ENCODE data around the gene CHST5. TPM values are rescaled to one million over a fixed set of nuclear protein-coding genes. Genes with fewer than 3 reads are reported as not detected.

Gene CHST5
- total RNA-seq, 1 experiment from 2014 or later, result 0.11 TPM

- Histone ChIP-seq H3K4me1 (no peaks in the 10 kb centered on the region), H3K27me3 (replicated peaks; ENCODE audit: control insufficient read depth, insufficient read depth, low read length) (no peaks in the 10 kb centered on the region), H3K36me3 (ENCODE audit: control insufficient read depth, insufficient read depth, low read length) (no peaks in the 10 kb centered on the region), H3K9me3 (no peaks in the 10 kb centered on the region), H3K4me3 (ENCODE audit: low read depth, low read length) (no peak overlapping the region)
- Mint-ChIP-seq H3K36me3 (ENCODE audit: insufficient read depth, unreplicated experiment) (peaks cover 6% of the 10 kb centered on the region), H3K4me3 (ENCODE audit: unreplicated experiment) (no peak overlapping the region), H3K9me3 (ENCODE audit: unreplicated experiment) (no peaks in the 10 kb centered on the region), H3K27me3 (ENCODE audit: insufficient read depth, unreplicated experiment) (peaks cover 10% of the 10 kb centered on the region), H3K4me1 (ENCODE audit: low read depth, unreplicated experiment) (peaks cover 6% of the 10 kb centered on the region), H3K27ac (ENCODE audit: unreplicated experiment) (no peak overlapping the region)
- TF ChIP-seq CTCF (IDR thresholded peaks at IDR 0.05; ENCODE audit: insufficient read depth in 1 of 2, low read depth in 1 of 2, low read length in 1 of 2, severe bottlenecking in 1 of 2, unreplicated experiment in 1 of 2), result no peak
- intact Hi-C loops (cut with micrococcal nuclease; ENCODE audit: unreplicated experiment), result no loop called here
- DNase-seq, result no peak
- BruUV-seq (replicated peaks), result no TSS peak
- POLR2A ChIA-PET, result interaction anchor here (0.5 kb wide), 1 partner anchor 15 kb away, joined by 3 read pairs; no protein-coding TSS in a partner anchor
- CTCF ChIA-PET, result no interaction called here
Observed at GRCh38 chr16:75558846-75559401, 23.0 kb upstream of the CHST5 start.

- Histone ChIP-seq H3K27me3 (replicated peaks; ENCODE audit: control insufficient read depth, insufficient read depth, low read length) (no peaks in the 10 kb centered on the region), H3K9me3 (no peaks in the 10 kb centered on the region), H3K4me3 (ENCODE audit: low read depth, low read length) (peak overlapping the region; percentile 76), H3K36me3 (ENCODE audit: control insufficient read depth, insufficient read depth, low read length) (no peaks in the 10 kb centered on the region), H3K4me1 (no peaks in the 10 kb centered on the region)
- H3K9me3 Mint-ChIP-seq (ENCODE audit: unreplicated experiment), result no peaks in the 10 kb centered on the region
- peaks cover 6% of the 10 kb centered on the region for H3K36me3 Mint-ChIP-seq (ENCODE audit: insufficient read depth, unreplicated experiment)
- ChIA-PET POLR2A (interaction anchor here (0.8 to 1.2 kb wide), 2 partner anchors 8 to 10 kb away, joined by 3 to 5 read pairs; partner anchors contain the start of gene GABARAPL2), CTCF (interaction anchor here (0.7 to 2.7 kb wide), 3 partner anchors 39 to 123 kb away, joined by 3 to 21 read pairs (median 4); partner anchors contain the start of genes CFDP1 and CHST6)
- H3K4me1 Mint-ChIP-seq (ENCODE audit: low read depth, unreplicated experiment), result peaks cover 6% of the 10 kb centered on the region
- intact Hi-C loops (cut with micrococcal nuclease; ENCODE audit: unreplicated experiment), result loop anchor here (1.0 to 2.0 kb wide), 3 partner anchors 10 to 90 kb away; partner anchors contain the start of genes GABARAPL2, KARS1 and TERF2IP
- BruUV-seq (replicated peaks), result no TSS peak
- DNase-seq, result no peak
- no peak for TF ChIP-seq CTCF (IDR thresholded peaks at IDR 0.05; ENCODE audit: insufficient read depth in 1 of 2, low read depth in 1 of 2, low read length in 1 of 2, severe bottlenecking in 1 of 2, unreplicated experiment in 1 of 2)
- H3K27ac Mint-ChIP-seq (ENCODE audit: unreplicated experiment), result peak overlapping the region; percentile 98
- no peaks in the 10 kb centered on the region for H3K27me3 Mint-ChIP-seq (ENCODE audit: insufficient read depth, unreplicated experiment)
- H3K4me3 Mint-ChIP-seq (ENCODE audit: unreplicated experiment), result peak overlapping the region; percentile 98
Observed at GRCh38 chr16:75556431-75556950, 20.6 kb upstream of the CHST5 start.

- Histone ChIP-seq H3K4me1 (no peaks in the 10 kb centered on the region), H3K36me3 (ENCODE audit: control insufficient read depth, insufficient read depth, low read length) (no peaks in the 10 kb centered on the region), H3K9me3 (no peaks in the 10 kb centered on the region), H3K4me3 (ENCODE audit: low read depth, low read length) (peak within 1 kb of the TSS; percentile 76), H3K27me3 (replicated peaks; ENCODE audit: control insufficient read depth, insufficient read depth, low read length) (no peaks in the 10 kb centered on the region)
- intact Hi-C loops (cut with micrococcal nuclease; ENCODE audit: unreplicated experiment), result loop anchor here (1.0 to 2.0 kb wide), 4 partner anchors 10 to 91 kb away; partner anchors contain the start of genes GABARAPL2, KARS1 and TERF2IP
- H3K4me3 Mint-ChIP-seq (ENCODE audit: unreplicated experiment), result peak within 1 kb of the TSS; percentile 98
- ChIA-PET POLR2A (interaction anchor here (0.5 to 1.2 kb wide), 4 partner anchors 9 to 391 kb away, joined by 3 to 6 read pairs (median 4); partner anchors contain the start of gene GABARAPL2), CTCF (interaction anchor here (0.7 to 2.7 kb wide), 3 partner anchors 39 to 122 kb away, joined by 3 to 21 read pairs (median 4); partner anchors contain the start of genes CFDP1 and CHST6)
- H3K9me3 Mint-ChIP-seq (ENCODE audit: unreplicated experiment), result no peaks in the 10 kb centered on the region
- peak within 1 kb of the TSS; percentile 98 for H3K27ac Mint-ChIP-seq (ENCODE audit: unreplicated experiment)
- no peak for TF ChIP-seq CTCF (IDR thresholded peaks at IDR 0.05; ENCODE audit: insufficient read depth in 1 of 2, low read depth in 1 of 2, low read length in 1 of 2, severe bottlenecking in 1 of 2, unreplicated experiment in 1 of 2)
- no TSS peak for BruUV-seq (replicated peaks)
- H3K27me3 Mint-ChIP-seq (ENCODE audit: insufficient read depth, unreplicated experiment), result no peaks in the 10 kb centered on the region
- DNase-seq, result peak; percentile 95 to 96
- H3K4me1 Mint-ChIP-seq (ENCODE audit: low read depth, unreplicated experiment), result peaks cover 6% of the 10 kb centered on the region
- H3K36me3 Mint-ChIP-seq (ENCODE audit: insufficient read depth, unreplicated experiment), result peaks cover 6% of the 10 kb centered on the region
Observed at GRCh38 chr16:75555707-75556430, 20.0 kb upstream of the CHST5 start, which contains the start of gene TMEM231. Gene TMEM231, minus strand, starts transcription at chr16:75556252. Its CDS starts 43 bp downstream, at chr16:75556209.
